WTC11 (cell line): ENCODE measurements around the gene PSD2. TPM values are rescaled to one million over a fixed set of nuclear protein-coding genes. Genes with fewer than 3 reads are reported as not detected.

ENCODE experiments used
- ATAC-seq: fragments of 200-7000 bp; cut with Tn5 transposase; 2 replicates; pipeline ENCODE4 v1.10.0; 2021; ENCODE audit warnings: mild to moderate bottlenecking, moderate library complexity
- CTCF ChIA-PET: fragments of 300-600 bp; sonication (Branson Sonifier 250); formaldehyde crosslinking; loops from one replicate; lab custom pipeline; 2021; ENCODE audit warnings: antibody characterized with exemption; lab: Charles Lee
- POLR2A ChIA-PET: fragments of 350-600 bp; sonication (Branson Sonifier 250); formaldehyde crosslinking; loops from one replicate; lab custom pipeline; 2021; ENCODE audit warnings: antibody characterized with exemption; lab: Charles Lee
- DNase-seq: peaks from one replicate; pipeline ENCODE4 v3.0.0; 2021; ENCODE audit warnings: low spot score
- H3K27ac Mint-ChIP-seq: 2 replicates; pipeline ENCODE4 v1.8.0; 2021; ENCODE audit warnings: mixed read lengths
- H3K27me3 Mint-ChIP-seq: 2 replicates; pipeline ENCODE4 v1.8.0; 2021; ENCODE audit warnings: low read depth, mild to moderate bottlenecking, moderate library complexity, mixed read lengths
- H3K36me3 Mint-ChIP-seq: 2 replicates; pipeline ENCODE4 v1.8.0; 2021; ENCODE audit warnings: mixed read lengths
- H3K4me1 Mint-ChIP-seq: 2 replicates; pipeline ENCODE4 v1.8.0; 2022; ENCODE audit warnings: mixed read lengths
- H3K4me3 Mint-ChIP-seq: 2 replicates; pipeline ENCODE4 v1.8.0; 2021; ENCODE audit warnings: mild to moderate bottlenecking, moderate library complexity, mixed read lengths
- H3K9me3 Mint-ChIP-seq: 2 replicates; pipeline ENCODE4 v1.8.0; 2021; ENCODE audit warnings: mixed read lengths
- AR ChIP-seq: fragments of 250-450 bp; sonication (Bioruptor Pico); IDR thresholded peaks from 2 replicates; pipeline ENCODE4 v1.9.0; 2021; ENCODE audit warnings: mild to moderate bottlenecking
- IRF2 ChIP-seq: sonication (generic); formaldehyde crosslinking; IDR thresholded peaks from 2 replicates; pipeline ENCODE4 v1.8.0; 2022; ENCODE audit warnings: low read depth, missing genetic modification reagents, borderline replicate concordance
- JAZF1 ChIP-seq: fragments of 250-450 bp; sonication (Bioruptor Pico); IDR thresholded peaks from 2 replicates; pipeline ENCODE4 v1.9.0; 2021; ENCODE audit warnings: moderate library complexity, mild to moderate bottlenecking, inconsistent platforms
- NFYB ChIP-seq: sonication (generic); formaldehyde crosslinking; conservative IDR thresholded peaks from 2 replicates; pipeline ENCODE4 v1.8.0; 2022; ENCODE audit warnings: low read depth, missing genetic modification reagents
- NR2C2 ChIP-seq: sonication (generic); formaldehyde crosslinking; IDR thresholded peaks from 2 replicates; pipeline ENCODE4 v1.8.0; 2022; ENCODE audit warnings: mild to moderate bottlenecking, missing genetic modification reagents
- PREB ChIP-seq: sonication (generic); formaldehyde crosslinking; IDR thresholded peaks from 2 replicates; pipeline ENCODE4 v1.8.1; 2022; ENCODE audit warnings: mild to moderate bottlenecking, missing genetic modification reagents, moderate library complexity, borderline replicate concordance
- ZNF423 ChIP-seq: fragments of 250-450 bp; sonication (Bioruptor Pico); IDR thresholded peaks from 2 replicates; pipeline ENCODE4 v2.1.2; 2022; ENCODE audit warnings: mild to moderate bottlenecking, moderate library complexity
- ZNF671 ChIP-seq: fragments of 250-450 bp; sonication (Bioruptor Pico); IDR thresholded peaks from 2 replicates; pipeline ENCODE4 v1.8.0; 2021; ENCODE audit warnings: mild to moderate bottlenecking
- total RNA-seq: library from RNA; stranded (reverse); gene quantifications from 3 replicates; pipeline ENCODE4 v1.2.3, GENCODE V29; 2021
- TF ChIP-seq, protein P1 (sequence below): sonication (generic); formaldehyde crosslinking; IDR thresholded peaks from 2 replicates; pipeline ENCODE4 v1.8.0; 2022; ENCODE audit warnings: mild to moderate bottlenecking, missing genetic modification reagents
- TF ChIP-seq, protein P2 (sequence below): sonication (generic); formaldehyde crosslinking; IDR thresholded peaks from 2 replicates; pipeline ENCODE4 v1.8.1; 2023; ENCODE audit warnings: mild to moderate bottlenecking, moderate library complexity, missing genetic modification reagents
- TF ChIP-seq, protein P3 (sequence below): sonication (generic); formaldehyde crosslinking; conservative IDR thresholded peaks from 2 replicates; pipeline ENCODE4 v1.8.1; 2022; ENCODE audit warnings: mild to moderate bottlenecking, missing genetic modification reagents
- TF ChIP-seq, protein P4 (sequence below): sonication (generic); formaldehyde crosslinking; IDR thresholded peaks from 2 replicates; pipeline ENCODE4 v1.8.1; 2022; ENCODE audit warnings: missing genetic modification reagents, borderline replicate concordance
- TF ChIP-seq, protein P5 (sequence below): fragments of 250-450 bp; sonication (Bioruptor Pico); IDR thresholded peaks from 2 replicates; pipeline ENCODE4 v1.8.0; 2021; ENCODE audit warnings: mild to moderate bottlenecking
- TF ChIP-seq, protein P6 (sequence below): sonication (generic); formaldehyde crosslinking; IDR thresholded peaks from 2 replicates; pipeline ENCODE4 v1.8.1; 2023; ENCODE audit warnings: mild to moderate bottlenecking, missing genetic modification reagents, moderate library complexity

The PSD2 gene
- total RNA-seq, 1 experiment from 2014 or later = 0.57 TPM

- peak; percentile 5 for ATAC-seq
- H3K4me3 Mint-ChIP-seq = peak overlapping the region; percentile 91
- peak; percentile 40 for DNase-seq
- no peaks in the 10 kb centered on the region for H3K36me3 Mint-ChIP-seq
- H3K9me3 Mint-ChIP-seq = no peaks in the 10 kb centered on the region
- peaks cover 4% of the 10 kb centered on the region for H3K4me1 Mint-ChIP-seq
- peaks cover 72% of the 10 kb centered on the region for H3K27me3 Mint-ChIP-seq
- POLR2A ChIA-PET = no interaction called here
- CTCF ChIA-PET = interaction anchor here (0.5 to 4.9 kb wide), 42 partner anchors 9 to 366 kb away, joined by 3 to 207 read pairs (median 6); partner anchors contain the start of genes CXXC5, DNAJC18 and PSD2
- H3K27ac Mint-ChIP-seq = no peak overlapping the region
- TF ChIP-seq, protein P1, sequence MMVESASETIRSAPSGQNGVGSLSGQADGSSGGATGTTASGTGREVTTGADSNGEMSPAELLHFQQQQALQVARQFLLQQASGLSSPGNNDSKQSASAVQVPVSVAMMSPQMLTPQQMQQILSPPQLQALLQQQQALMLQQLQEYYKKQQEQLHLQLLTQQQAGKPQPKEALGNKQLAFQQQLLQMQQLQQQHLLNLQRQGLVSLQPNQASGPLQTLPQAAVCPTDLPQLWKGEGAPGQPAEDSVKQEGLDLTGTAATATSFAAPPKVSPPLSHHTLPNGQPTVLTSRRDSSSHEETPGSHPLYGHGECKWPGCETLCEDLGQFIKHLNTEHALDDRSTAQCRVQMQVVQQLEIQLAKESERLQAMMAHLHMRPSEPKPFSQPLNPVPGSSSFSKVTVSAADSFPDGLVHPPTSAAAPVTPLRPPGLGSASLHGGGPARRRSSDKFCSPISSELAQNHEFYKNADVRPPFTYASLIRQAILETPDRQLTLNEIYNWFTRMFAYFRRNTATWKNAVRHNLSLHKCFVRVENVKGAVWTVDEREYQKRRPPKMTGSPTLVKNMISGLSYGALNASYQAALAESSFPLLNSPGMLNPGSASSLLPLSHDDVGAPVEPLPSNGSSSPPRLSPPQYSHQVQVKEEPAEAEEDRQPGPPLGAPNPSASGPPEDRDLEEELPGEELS = no peak
- TF ChIP-seq, protein P2, sequence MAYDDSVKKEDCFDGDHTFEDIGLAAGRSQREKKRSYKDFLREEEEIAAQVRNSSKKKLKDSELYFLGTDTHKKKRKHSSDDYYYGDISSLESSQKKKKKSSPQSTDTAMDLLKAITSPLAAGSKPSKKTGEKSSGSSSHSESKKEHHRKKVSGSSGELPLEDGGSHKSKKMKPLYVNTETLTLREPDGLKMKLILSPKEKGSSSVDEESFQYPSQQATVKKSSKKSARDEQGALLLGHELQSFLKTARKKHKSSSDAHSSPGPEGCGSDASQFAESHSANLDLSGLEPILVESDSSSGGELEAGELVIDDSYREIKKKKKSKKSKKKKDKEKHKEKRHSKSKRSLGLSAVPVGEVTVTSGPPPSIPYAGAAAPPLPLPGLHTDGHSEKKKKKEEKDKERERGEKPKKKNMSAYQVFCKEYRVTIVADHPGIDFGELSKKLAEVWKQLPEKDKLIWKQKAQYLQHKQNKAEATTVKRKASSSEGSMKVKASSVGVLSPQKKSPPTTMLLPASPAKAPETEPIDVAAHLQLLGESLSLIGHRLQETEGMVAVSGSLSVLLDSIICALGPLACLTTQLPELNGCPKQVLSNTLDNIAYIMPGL (CRISPR knock-in tag) = 0 out of 2 replicates have a peak, but pooled peaks have one; percentile 39
- TF ChIP-seq, protein P3, sequence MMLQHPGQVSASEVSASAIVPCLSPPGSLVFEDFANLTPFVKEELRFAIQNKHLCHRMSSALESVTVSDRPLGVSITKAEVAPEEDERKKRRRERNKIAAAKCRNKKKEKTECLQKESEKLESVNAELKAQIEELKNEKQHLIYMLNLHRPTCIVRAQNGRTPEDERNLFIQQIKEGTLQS = no peak
- TF ChIP-seq JAZF1 (CRISPR knock-in tag) (no peak), NFYB (CRISPR knock-in tag) (no peak), IRF2 (CRISPR knock-in tag) (no peak), ZNF423 (CRISPR knock-in tag) (no peak), NR2C2 (no peak)
- TF ChIP-seq, protein P4, sequence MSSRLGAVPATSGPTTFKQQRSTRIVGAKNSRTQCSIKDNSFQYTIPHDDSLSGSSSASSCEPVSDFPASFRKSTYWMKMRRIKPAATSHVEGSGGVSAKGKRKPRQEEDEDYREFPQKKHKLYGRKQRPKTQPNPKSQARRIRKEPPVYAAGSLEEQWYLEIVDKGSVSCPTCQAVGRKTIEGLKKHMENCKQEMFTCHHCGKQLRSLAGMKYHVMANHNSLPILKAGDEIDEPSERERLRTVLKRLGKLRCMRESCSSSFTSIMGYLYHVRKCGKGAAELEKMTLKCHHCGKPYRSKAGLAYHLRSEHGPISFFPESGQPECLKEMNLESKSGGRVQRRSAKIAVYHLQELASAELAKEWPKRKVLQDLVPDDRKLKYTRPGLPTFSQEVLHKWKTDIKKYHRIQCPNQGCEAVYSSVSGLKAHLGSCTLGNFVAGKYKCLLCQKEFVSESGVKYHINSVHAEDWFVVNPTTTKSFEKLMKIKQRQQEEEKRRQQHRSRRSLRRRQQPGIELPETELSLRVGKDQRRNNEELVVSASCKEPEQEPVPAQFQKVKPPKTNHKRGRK (CRISPR knock-in tag) = no peak
These were observed 7.2 kb upstream of the PSD2 start for GRCh38 chr5:139788294-139788910.

DNA sequence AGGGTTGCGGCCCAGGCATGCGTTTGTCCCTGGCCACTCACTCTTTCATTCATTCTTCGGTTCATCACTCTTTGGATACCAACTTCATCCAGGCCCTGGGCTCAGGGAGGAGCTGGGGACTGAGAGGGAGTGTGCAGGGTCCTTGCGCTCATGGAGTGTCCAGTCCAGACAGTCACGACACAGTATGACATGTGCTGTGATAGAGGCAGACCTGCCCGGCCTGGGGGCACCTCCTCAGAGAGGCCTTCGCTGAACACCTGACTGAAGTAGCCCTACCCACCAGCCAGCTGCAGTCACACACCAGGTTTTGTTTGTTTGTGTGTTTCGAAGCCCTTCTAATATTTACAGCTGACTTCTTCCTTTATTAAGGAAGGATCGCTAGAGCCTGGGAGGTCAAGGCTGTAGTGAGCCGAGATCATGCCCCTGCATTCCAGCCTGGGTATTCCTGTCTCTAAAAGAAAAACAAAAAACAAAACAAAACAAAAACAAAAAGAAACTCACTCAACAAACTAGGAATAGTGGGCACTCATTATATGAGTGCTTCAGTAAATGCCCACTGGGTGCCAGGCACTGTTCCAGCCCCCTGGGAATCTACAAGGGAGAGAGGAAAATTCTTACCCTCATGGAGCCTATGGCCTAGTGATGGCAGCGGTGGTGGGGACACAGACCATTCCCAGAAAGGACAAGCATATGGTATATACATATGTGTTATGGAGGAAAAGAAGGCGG, 6.3 kb upstream of the PSD2 start:
- H3K27ac Mint-ChIP-seq = no peak overlapping the region
- H3K4me3 Mint-ChIP-seq = peak overlapping the region; percentile 20; the same call in 1 of the 2 replicates
- ChIA-PET CTCF (interaction anchor here (1.1 to 4.9 kb wide), 13 partner anchors 8 to 287 kb away, joined by 3 to 207 read pairs (median 23); partner anchors contain the start of gene PSD2), POLR2A (no interaction called here)
- no peaks in the 10 kb centered on the region for H3K36me3 Mint-ChIP-seq
- ATAC-seq = no peak
- H3K9me3 Mint-ChIP-seq = no peaks in the 10 kb centered on the region
- H3K4me1 Mint-ChIP-seq = peaks cover 4% of the 10 kb centered on the region
- DNase-seq = no peak
- H3K27me3 Mint-ChIP-seq = peaks cover 74% of the 10 kb centered on the region
- TF ChIP-seq AR (CRISPR knock-in tag) = no peak
- no peak for TF ChIP-seq ZNF671 (CRISPR knock-in tag)
- TF ChIP-seq, protein P4 (CRISPR knock-in tag) = no peak
- TF ChIP-seq PREB (CRISPR knock-in tag) = no peak
- TF ChIP-seq, protein P5, sequence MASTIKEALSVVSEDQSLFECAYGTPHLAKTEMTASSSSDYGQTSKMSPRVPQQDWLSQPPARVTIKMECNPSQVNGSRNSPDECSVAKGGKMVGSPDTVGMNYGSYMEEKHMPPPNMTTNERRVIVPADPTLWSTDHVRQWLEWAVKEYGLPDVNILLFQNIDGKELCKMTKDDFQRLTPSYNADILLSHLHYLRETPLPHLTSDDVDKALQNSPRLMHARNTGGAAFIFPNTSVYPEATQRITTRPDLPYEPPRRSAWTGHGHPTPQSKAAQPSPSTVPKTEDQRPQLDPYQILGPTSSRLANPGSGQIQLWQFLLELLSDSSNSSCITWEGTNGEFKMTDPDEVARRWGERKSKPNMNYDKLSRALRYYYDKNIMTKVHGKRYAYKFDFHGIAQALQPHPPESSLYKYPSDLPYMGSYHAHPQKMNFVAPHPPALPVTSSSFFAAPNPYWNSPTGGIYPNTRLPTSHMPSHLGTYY (CRISPR knock-in tag) = no peak
- TF ChIP-seq, protein P6, sequence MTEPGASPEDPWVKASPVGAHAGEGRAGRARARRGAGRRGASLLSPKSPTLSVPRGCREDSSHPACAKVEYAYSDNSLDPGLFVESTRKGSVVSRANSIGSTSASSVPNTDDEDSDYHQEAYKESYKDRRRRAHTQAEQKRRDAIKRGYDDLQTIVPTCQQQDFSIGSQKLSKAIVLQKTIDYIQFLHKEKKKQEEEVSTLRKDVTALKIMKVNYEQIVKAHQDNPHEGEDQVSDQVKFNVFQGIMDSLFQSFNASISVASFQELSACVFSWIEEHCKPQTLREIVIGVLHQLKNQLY (CRISPR knock-in tag) = no peak
